IMR-90 (cell line): Measurements from ENCODE around the gene COL8A1. TPM values are rescaled to one million over a fixed set of nuclear protein-coding genes. Genes with fewer than 3 reads are reported as not detected.

Source experiments
- ATAC-seq: fragments of 200-7000 bp; cut with Tn5 transposase; 2 replicates; pipeline ENCODE4 v1.9.1; 2020; ENCODE audit warnings: low read depth, mild to moderate bottlenecking, moderate library complexity
- BruUV-seq: library from RNA; stranded (reverse); fragments of 400-500 nt; replicated peaks from 2 replicates; lab custom pipeline; 2021; lab: Mats Ljungman, UMichigan
- CTCF ChIA-PET: fragments of 300-600 bp; formaldehyde crosslinking; extraction: SDS; loops from one replicate; lab custom pipeline; 2021; ENCODE audit warnings: antibody characterized with exemption; lab: Yijun Ruan, JAX
- POLR2A ChIA-PET: fragments of 300-600 bp; sonication (Branson Sonifier 250); formaldehyde crosslinking; loops from one replicate; lab custom pipeline; 2022; ENCODE audit warnings: antibody characterized with exemption; ENCODE audit not compliant: unreplicated experiment; lab: Charles Lee
- DNase-seq: peaks from one replicate; pipeline ENCODE4 v3.0.0; 2013
- H2AFZ ChIP-seq: replicated peaks from 2 replicates; pipeline ENCODE3; 2013; ENCODE audit warnings: low read length, mild to moderate bottlenecking; ENCODE audit not compliant: poor library complexity
- H2AK5ac ChIP-seq: 2 replicates; pipeline ENCODE4 v1.6.1; 2013; ENCODE audit warnings: low read depth, low read length, inconsistent platforms
- H2AK9ac ChIP-seq: replicated peaks from 2 replicates; pipeline ENCODE3; 2013; ENCODE audit warnings: mild to moderate bottlenecking, low read depth, low read length, moderate library complexity; ENCODE audit not compliant: poor library complexity
- H2BK120ac ChIP-seq: 2 replicates; pipeline ENCODE4 v1.6.1; 2013; ENCODE audit warnings: low read depth, low read length, inconsistent platforms
- H2BK15ac ChIP-seq: 3 replicates; pipeline ENCODE4 v1.6.1; 2013; ENCODE audit warnings: low read depth, low read length, inconsistent platforms
- H2BK20ac ChIP-seq: 2 replicates; pipeline ENCODE4 v1.6.1; 2013; ENCODE audit warnings: low read depth, mild to moderate bottlenecking, inconsistent platforms, low read length, moderate library complexity
- H2BK5ac ChIP-seq: 2 replicates; pipeline ENCODE4 v1.6.1; 2013; ENCODE audit warnings: mild to moderate bottlenecking, low read depth, low read length, inconsistent platforms; ENCODE audit not compliant: poor library complexity, severe bottlenecking
- H3K14ac ChIP-seq: replicated peaks from 2 replicates; pipeline ENCODE4 v1.6.1; 2013; ENCODE audit warnings: low read depth, low read length, inconsistent platforms
- H3K18ac ChIP-seq: 2 replicates; pipeline ENCODE4 v1.6.1; 2013; ENCODE audit warnings: low read depth, low read length, control low read depth
- H3K23ac ChIP-seq: 2 replicates; pipeline ENCODE4 v1.6.1; 2013; ENCODE audit warnings: low read depth, low read length, inconsistent platforms
- H3K27ac ChIP-seq: 2 replicates; pipeline ENCODE4 v1.5.1; 2013; ENCODE audit warnings: mild to moderate bottlenecking, control low read depth, low read length; ENCODE audit not compliant: insufficient read depth
- H3K27me3 ChIP-seq: 2 replicates; pipeline ENCODE4 v1.6.1; 2013; ENCODE audit warnings: low read length; ENCODE audit not compliant: control insufficient read depth, insufficient read depth
- H3K36me3 ChIP-seq: 2 replicates; pipeline ENCODE4 v1.6.1; 2013; ENCODE audit warnings: low read length, mixed read lengths; ENCODE audit not compliant: control insufficient read depth, insufficient read depth
- H3K4ac ChIP-seq: 2 replicates; pipeline ENCODE4 v1.6.1; 2013; ENCODE audit warnings: low read depth, low read length, inconsistent platforms
- H3K4me1 ChIP-seq: 2 replicates; pipeline ENCODE4 v1.6.1; 2013; ENCODE audit warnings: low read length, mixed read lengths; ENCODE audit not compliant: control insufficient read depth, insufficient read depth
- H3K4me2 ChIP-seq: 2 replicates; pipeline ENCODE4 v1.6.1; 2013; ENCODE audit warnings: low read depth, mild to moderate bottlenecking, control low read depth, low read length, moderate library complexity
- H3K4me3 ChIP-seq: 2 replicates; pipeline ENCODE4 v1.5.1; 2013; ENCODE audit warnings: low read depth, mild to moderate bottlenecking, control low read depth, low read length, moderate library complexity; ENCODE audit not compliant: insufficient read depth
- H3K56ac ChIP-seq: 2 replicates; pipeline ENCODE4 v1.6.1; 2013; ENCODE audit warnings: low read length, inconsistent platforms; ENCODE audit not compliant: insufficient read depth; ENCODE audit errors: extremely low read depth
- H3K79me1 ChIP-seq, 2 experiments: 2 replicates each; pipeline ENCODE4 v1.6.1; 2013; ENCODE audit warnings: low read length in 2 of 2, inconsistent platforms in 1 of 2, low read depth in 1 of 2
- H3K9ac ChIP-seq: 2 replicates; pipeline ENCODE4 v1.6.1; 2013; ENCODE audit warnings: low read depth, low read length, control low read depth
- H3K9me1 ChIP-seq: 2 replicates; pipeline ENCODE4 v1.6.1; 2013; ENCODE audit warnings: low read length, inconsistent platforms; ENCODE audit not compliant: insufficient read depth
- H3K9me3 ChIP-seq: 2 replicates; pipeline ENCODE4 v1.6.1; 2013; ENCODE audit warnings: low read length; ENCODE audit not compliant: control insufficient read depth, insufficient read depth
- H4K20me1 ChIP-seq: 2 replicates; pipeline ENCODE4 v1.6.1; 2013; ENCODE audit warnings: low read length, inconsistent platforms; ENCODE audit not compliant: insufficient read depth
- H4K5ac ChIP-seq: 2 replicates; pipeline ENCODE4 v1.6.1; 2013; ENCODE audit warnings: mild to moderate bottlenecking, low read depth, low read length, control low read depth
- H4K8ac ChIP-seq, 2 experiments: 2 replicates each; pipeline ENCODE4 v1.6.1; 2013; ENCODE audit warnings: low read depth in 2 of 2, low read length in 2 of 2, control low read depth in 1 of 2, inconsistent platforms in 1 of 2
- H4K91ac ChIP-seq: 2 replicates; pipeline ENCODE4 v1.6.1; 2013; ENCODE audit warnings: low read depth, low read length, inconsistent platforms; ENCODE audit not compliant: insufficient read depth
- CEBPB ChIP-seq: IDR thresholded peaks from 2 replicates; pipeline ENCODE4 v1.6.1; 2012; ENCODE audit warnings: low read depth, low read length, improper control_type of control experiment
- FOS ChIP-seq: fragments of 150-350 bp; IDR thresholded peaks from 2 replicates; pipeline ENCODE4 v1.6.1; 2016; ENCODE audit warnings: low read depth, low read length
- MAZ ChIP-seq: IDR thresholded peaks from 2 replicates; pipeline ENCODE4 v1.6.1; 2012; ENCODE audit warnings: low read depth, mild to moderate bottlenecking, low read length, improper control_type of control experiment, moderate library complexity, borderline replicate concordance
- NFE2L2 ChIP-seq: fragments of 150-350 bp; IDR thresholded peaks from 2 replicates; pipeline ENCODE4 v1.6.1; 2016; ENCODE audit warnings: low read depth, mild to moderate bottlenecking, low read length
- POLR2A ChIP-seq: IDR thresholded peaks from 2 replicates; pipeline ENCODE4 v1.6.1; 2012; ENCODE audit warnings: mild to moderate bottlenecking, low read depth, low read length
- SMC3 ChIP-seq: fragments of 150-350 bp; IDR thresholded peaks from 2 replicates; pipeline ENCODE4 v1.6.1; 2016; ENCODE audit warnings: low read depth, mild to moderate bottlenecking, antibody characterized with exemption, low read length, moderate library complexity
- WGBS, 2 experiments: methylation state at CpG; one replicate each; pipeline versions ENCODE4 v1.1.5 to v1.1.7; 2013; ENCODE audit warnings: missing lambda C conversion rate in 2 of 2; ENCODE audit not compliant: insufficient read length in 1 of 2; ENCODE audit errors: extremely low coverage in 2 of 2; 5-methylcytosine and 5-hydroxymethylcytosine counted together
- dilution Hi-C: fragments of 300-500 bp; cut with HindIII; formaldehyde crosslinking; loops from one replicate; pipeline ENCODE4 v1.14.3; 2018; ENCODE audit warnings: low sequenced_read_pairs; ENCODE audit not compliant: unreplicated experiment
- in situ Hi-C: fragments of 300-500 bp; cut with MboI; formaldehyde crosslinking; loops from 3 replicates; pipeline ENCODE4 v1.14.3; 2019; ENCODE audit warnings: low sequenced_read_pairs, inconsistent platforms, mixed read lengths
- intact Hi-C: fragments of 100-400 bp; cut with micrococcal nuclease; formaldehyde crosslinking; loops from 2 replicates; pipeline ENCODE4 v1.10.0; 2022
- polyA plus RNA-seq, 3 experiments: library from polyadenylated mRNA; depleted of rRNA; stranded (reverse); fragments of >200 nt; gene quantifications; 2 replicates each; pipeline ENCODE4 v1.2.3, GENCODE V29; 2012; ENCODE audit warnings: low replicate concordance in 1 of 3
- total RNA-seq: library from RNA; depleted of rRNA; stranded (reverse); fragments of >200 nt; gene quantifications from 2 replicates; pipeline ENCODE4 v1.2.3, GENCODE V29; 2012

The COL8A1 gene
- total and polyA plus RNA-seq, 2 of the 4 experiments (the other 2 are of a cell fraction): 119 to 151 TPM

DNA sequence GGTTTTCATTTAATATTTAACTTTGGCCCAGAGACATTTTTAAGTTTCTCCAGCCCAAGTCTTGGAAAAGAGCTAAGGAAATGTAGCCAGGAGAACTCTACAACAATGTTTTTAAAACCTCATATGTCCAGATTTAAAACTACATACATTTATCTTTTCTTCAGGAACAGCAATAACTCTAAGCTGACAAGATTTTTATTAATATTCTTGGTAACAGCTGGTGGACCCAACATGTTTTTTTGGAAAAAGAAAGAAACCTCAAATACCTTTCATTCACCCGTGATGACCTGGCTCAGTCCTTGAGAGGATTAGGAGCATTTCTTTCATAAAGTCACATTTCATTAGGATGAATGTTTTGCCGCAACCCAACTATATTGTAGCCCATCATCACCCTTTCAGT lies 128.9 kb downstream of the COL8A1 start (continued):
- TF ChIP-seq NFE2L2: no peak
- no peak for TF ChIP-seq SMC3
- no peak for TF ChIP-seq MAZ
- no peak for TF ChIP-seq CEBPB
- no peak for TF ChIP-seq POLR2A

DNA sequence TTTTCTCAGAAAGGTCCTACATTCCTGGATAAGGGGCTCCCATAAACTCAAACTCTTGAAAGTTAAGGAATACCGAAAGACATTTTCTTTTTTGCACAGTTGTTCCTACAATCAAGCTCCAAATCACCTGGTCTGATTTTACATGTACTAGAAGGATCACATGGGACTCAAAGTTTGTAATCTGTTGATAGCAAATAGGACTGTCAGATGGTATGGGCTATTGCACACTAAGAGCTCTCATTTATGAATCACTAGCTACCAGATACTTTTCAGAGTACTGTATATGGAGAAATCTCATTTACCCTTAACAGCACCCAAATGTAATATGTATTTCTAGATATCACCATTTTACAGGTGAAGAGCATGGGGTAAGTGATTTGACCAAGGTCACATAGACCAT lies 129.7 kb downstream of the COL8A1 start:
- ChIA-PET CTCF (interaction anchor here (0.6 to 1.8 kb wide), 3 partner anchors 15 to 40 kb away, joined by 3 to 6 read pairs (median 3); no protein-coding TSS in a partner anchor), POLR2A (no interaction called here)
- no peaks in the 10 kb centered on the region for H4K20me1 ChIP-seq
- no peak overlapping the region for H3K4me2 ChIP-seq
- H2AK5ac ChIP-seq: no peak overlapping the region
- no peak overlapping the region for H3K56ac ChIP-seq
- WGBS, 2 experiments: no CpG with 5 or more reads among the region's 1 CpG
- no peak overlapping the region for H4K5ac ChIP-seq
- H2BK5ac ChIP-seq: no peak overlapping the region
- no peak overlapping the region for H3K9ac ChIP-seq
- no peak overlapping the region for H2BK15ac ChIP-seq
- no TSS peak for BruUV-seq
- H3K18ac ChIP-seq: no peak overlapping the region
- dilution Hi-C loops (loop anchor here (25.0 kb wide), 1 partner anchor 756 kb away; no protein-coding TSS in a partner anchor), in situ Hi-C loops (loop anchor here (25.0 kb wide), 1 partner anchor 1156 kb away; no protein-coding TSS in a partner anchor), intact Hi-C loops (no loop called here)
- peaks cover 7% of the 10 kb centered on the region; the same call in 1 of the 2 replicates for H3K4me1 ChIP-seq
- H3K9me3 ChIP-seq: no peaks in the 10 kb centered on the region
- 0 out of 2 replicates have a peak, but pooled peaks have one; percentile 9 for TF ChIP-seq CEBPB
- TF ChIP-seq FOS: no peak
- H3K9me1 ChIP-seq: peaks cover 6% of the 10 kb centered on the region; the same call in 1 of the 2 replicates
- H3K14ac ChIP-seq: no peak overlapping the region
- ATAC-seq (no peak), DNase-seq (peak; percentile 30)
- H3K23ac ChIP-seq: no peak overlapping the region
- no peak overlapping the region for H2BK120ac ChIP-seq
- no peak overlapping the region for H3K27ac ChIP-seq
- H2AK9ac ChIP-seq: no peak overlapping the region
- no peak overlapping the region for H4K8ac ChIP-seq
- H2BK20ac ChIP-seq: no peak overlapping the region
- H3K79me1 ChIP-seq: peaks cover 4% of the 10 kb centered on the region in 2 experiments; a peak in 1 of 4 replicates
- H3K27me3 ChIP-seq: no peaks in the 10 kb centered on the region
- no peaks in the 10 kb centered on the region for H3K36me3 ChIP-seq
- no peak overlapping the region for H4K91ac ChIP-seq
- no peak overlapping the region for H3K4me3 ChIP-seq
- no peak overlapping the region for H2AFZ ChIP-seq
- H3K4ac ChIP-seq: no peak overlapping the region
